ENCODE data around the gene ZFR.
A peak's percentile ranks its signal among the peaks of the same experiment; 100 is the strongest.
"Not testable (repeated sequence)": the region's sequence is repeated elsewhere in the genome, so short reads cannot be mapped to it uniquely, and the experiment has no call there.

The ZFR gene

DNA sequence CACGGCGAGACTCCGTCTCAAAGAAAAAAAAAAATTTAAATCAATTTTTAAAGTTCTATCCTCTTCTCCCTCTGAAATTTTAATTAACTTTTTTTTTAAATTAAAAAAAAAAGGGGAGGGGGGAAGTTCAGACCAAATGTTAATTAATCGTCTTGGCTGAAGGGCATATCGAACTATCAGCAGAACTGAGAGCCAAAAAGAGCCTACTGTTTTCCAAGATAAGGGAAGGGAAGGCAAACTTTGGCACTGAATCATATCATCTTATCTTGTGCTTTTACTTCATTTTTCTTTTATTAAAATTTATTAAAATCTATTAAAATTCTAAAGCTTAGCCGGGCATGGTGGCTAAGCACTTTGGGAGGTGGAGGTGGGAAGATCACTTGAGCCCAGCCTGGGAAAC is 85.9 kb downstream of the ZFR start:
- no peak for DNase-seq (ENCODE audit: low read depth)

DNA sequence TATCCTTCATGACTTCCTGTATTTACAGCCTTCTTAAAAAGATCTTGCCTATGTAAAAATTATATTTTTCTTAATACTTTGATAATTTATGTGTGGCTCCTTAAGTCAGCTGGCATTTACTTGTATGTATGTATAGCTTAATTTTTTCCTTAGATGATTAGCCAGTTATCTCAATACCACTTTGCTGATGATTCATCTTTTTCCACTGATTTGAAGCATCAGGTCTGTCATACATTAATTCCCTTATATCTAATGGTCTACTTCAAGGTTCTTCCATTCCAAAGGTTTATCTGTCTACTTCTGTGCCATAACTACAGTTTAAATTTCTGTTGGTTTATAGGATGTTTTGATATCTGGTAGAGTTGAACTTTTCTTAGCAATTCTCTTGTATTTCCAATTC is 86.9 kb downstream of the ZFR start:
- no peak for DNase-seq (ENCODE audit: low read depth)

DNA sequence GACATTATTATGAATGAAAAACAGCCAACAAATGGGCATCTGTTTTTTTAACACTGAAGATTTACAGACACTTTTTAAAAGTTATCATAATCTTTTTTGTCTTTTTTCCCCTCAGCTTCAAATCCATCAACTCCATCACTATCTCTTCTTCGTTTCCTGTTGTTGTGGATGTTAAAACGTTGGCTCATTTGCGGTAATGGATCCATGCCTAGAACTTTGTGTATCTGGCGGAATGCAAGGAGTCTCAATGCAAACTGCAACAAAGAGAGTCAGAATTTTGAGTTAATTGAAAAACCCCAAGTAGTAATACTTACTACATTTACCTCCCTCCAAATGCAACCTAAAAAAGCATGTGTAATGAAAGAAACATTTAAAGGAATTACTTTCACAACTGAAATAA is 88.9 kb downstream of the ZFR start:
- no peak for DNase-seq (ENCODE audit: low read depth)

DNA sequence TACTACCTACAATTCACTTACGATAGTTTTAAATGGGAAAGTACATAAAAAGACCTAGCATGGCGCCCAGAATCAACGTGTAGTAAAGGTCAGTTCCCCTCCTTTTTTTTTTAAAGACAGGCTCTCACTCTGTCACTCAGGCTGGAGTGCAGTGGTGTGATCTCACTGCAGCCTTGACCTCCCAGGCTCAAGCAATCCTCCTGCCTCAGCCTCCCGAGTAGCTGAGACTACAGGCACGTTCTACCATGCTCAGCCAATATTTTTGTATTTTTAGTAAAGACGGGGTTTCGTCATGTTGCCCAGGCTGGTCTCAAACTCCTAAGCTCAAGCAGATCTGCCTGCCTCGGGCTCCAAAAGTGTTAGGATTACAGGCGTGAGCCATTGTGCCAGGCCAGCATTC is 91.1 kb downstream of the ZFR start:
- DNase-seq (ENCODE audit: low read depth): no peak

DNA sequence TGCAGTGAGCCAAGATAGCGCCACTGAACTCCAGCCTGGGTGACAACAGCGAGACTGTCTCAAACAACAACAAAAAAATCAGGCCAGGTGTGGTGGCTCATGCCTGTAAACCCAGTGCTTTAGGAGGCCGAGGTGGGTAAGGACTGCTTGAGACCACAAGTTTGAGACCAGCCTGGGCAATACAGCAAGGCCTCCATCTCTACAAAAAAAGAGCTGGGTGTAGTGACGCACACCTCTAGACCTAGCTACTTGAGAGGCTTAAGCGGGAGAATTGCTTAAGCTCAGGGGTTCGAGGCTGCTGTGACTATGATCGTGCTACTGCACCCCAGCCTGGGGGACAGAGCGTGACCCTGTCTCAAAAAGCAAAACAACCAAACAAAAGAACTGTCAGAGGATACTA is 91.9 kb downstream of the ZFR start:
- DNase-seq (ENCODE audit: low read depth): no peak

DNA sequence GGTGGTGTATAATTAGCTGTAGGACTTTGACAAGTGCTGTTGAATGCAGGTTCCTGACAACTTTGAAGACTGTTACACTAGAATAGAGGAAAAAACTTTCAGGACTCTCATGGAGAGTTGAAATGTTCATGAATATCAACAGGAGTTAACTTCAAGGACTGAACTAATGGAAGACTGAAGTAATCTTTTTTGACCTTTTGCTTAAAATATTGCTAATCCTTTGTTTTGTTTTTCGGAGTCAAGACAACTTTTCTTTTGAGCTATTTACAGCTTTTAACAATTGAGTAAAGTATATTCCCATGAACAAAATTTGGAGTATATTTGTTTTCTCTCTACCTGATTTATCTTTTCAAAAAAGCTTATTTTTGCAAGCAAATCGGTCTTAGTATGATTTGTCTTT is 97.7 kb downstream of the ZFR start:
- no peak for DNase-seq (ENCODE audit: low read depth)

DNA sequence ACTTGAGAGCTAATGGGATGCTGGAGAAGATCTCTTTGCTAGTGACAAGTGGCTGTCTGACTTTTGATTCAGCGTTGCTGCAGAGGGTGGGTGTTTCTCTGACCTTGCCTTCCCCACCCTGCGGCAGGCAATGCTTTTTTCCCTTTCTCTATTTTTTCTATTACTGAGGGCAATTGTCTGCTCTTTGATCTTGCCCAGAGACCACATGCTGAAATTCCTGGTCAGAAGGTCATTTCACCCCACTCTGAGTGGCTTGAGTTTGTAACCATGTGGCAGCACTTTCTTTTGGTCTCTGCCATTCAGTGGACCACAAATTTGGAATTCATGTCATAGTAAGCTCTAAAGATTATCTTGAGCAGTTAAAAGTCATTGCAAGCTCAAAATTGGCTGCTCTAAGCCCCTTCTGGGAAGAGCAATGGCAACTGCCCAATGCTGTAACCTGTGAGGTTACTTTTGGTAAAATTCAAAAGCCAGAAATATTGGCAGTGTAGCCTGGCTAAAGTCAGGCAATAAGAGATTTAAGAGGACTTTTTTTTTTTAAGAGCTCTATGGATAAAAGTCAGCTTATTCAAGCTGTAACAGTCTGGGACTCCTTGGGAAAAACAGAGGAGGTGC is 101.4 kb downstream of the ZFR start:
- no peak for DNase-seq (ENCODE audit: low read depth)

DNA sequence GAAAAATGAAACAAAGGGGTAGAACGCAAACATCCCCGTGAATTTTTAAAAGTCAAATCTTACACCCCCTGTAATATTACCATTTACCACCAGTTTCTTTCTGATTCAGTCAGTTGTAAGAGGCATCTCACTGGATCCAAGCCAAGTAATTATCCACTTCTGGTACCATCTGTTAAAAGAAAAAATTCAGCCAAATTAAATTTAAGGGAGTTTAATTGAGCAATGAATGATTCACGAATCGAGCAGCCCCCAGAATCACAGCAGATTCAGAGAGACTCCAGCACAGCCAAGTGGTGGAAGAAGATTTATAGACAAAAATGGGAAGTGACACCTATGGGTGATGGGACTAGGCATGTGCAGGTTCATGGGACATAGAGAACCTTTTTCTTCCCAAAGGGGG is 101.9 kb downstream of the ZFR start:
- no peak for DNase-seq (ENCODE audit: low read depth)

DNA sequence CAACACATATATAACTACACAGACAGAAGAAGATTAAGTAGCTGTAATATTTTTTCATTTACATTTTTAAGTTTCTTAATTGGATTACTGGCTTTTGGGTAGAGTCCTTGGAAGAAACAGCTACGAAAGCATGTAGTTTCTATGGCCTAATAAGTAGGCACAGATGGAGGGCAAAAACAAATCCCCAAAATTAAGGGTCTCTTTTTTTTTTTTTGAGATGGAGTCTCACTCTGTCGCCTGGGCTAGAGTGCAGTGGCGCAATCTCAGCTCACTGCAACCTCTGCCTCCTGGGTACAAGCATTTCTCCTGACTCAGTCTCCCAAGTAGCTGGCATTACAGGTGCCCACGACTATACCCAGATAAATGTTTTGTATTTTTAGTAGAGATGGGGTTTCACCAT is 104.7 kb downstream of the ZFR start:
- DNase-seq (ENCODE audit: low read depth): no peak

DNA sequence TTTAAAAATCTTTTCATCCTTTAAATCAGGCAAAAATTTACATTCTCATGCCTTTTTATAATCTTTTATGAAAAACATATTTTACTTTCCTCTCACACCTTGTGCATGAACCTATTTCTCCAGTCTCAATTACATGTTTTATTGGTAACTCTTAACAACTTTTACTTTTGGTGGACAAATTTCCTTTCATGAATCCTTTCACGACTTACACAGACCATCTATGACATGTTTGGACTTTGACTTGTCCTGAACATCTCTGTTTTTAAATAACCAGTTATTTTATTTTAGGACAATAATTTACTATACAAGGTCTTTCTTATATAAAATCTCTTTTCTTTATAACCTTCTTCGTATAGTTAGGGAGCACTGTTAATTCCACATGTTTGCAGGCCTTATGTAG is 105.3 kb downstream of the ZFR start:
- no peak for DNase-seq (ENCODE audit: low read depth)

DNA sequence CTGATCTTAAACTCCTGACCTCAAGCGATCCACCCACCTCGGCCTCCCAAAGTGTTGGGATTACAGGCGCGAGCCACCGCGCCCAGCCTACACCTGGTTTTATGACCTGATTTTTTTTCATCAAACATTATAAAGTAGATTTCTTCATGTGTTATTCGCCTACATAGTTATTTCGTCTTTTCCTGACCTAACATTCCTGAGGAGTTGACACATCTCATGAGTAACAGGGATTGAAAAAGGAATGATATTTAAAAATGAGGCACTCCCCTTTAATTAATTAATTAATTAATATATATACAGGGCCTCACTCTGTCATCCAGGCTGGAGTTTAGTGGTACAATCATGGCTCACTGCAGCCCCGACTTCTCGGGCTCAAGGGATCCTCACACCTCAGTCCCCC is 111.6 kb downstream of the ZFR start:
- no peak for DNase-seq (ENCODE audit: low read depth)

DNA sequence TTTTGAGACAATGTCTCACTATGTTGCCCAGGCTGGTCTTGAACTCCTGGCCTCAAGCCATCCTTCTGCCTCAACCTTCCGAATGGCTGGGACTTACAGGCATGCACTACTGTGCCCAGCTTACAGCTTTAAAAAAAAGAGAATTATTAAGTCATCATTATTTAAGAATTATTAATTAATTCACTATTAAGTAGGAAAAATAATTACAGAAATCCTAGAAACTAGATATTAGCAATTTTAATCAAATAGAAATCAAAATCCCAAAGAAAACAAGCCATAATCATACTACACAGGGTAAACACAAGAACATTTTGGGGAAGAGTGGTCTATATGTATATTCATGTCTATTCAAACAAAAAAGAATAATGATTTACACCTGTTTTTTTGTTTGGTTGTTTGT is 112.2 kb downstream of the ZFR start:
- DNase-seq (ENCODE audit: low read depth): no peak

DNA sequence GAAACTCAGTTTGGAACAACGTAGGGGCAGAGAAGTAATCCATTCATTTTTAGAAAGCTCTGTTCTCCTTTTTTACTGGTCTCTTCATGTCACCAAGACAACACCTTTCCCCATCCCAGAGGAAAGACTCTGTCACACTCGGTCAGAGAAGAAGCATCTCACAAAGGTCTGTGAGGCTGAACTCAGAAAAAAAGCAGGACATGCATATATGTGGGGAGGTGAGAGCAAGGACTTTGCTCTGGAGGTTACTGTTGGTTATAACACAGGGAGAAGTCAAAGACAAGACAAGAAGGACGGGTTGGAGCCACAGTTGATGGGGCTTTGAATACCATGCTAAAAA is 112.6 kb downstream of the ZFR start:
- no peak for DNase-seq (ENCODE audit: low read depth)

DNA sequence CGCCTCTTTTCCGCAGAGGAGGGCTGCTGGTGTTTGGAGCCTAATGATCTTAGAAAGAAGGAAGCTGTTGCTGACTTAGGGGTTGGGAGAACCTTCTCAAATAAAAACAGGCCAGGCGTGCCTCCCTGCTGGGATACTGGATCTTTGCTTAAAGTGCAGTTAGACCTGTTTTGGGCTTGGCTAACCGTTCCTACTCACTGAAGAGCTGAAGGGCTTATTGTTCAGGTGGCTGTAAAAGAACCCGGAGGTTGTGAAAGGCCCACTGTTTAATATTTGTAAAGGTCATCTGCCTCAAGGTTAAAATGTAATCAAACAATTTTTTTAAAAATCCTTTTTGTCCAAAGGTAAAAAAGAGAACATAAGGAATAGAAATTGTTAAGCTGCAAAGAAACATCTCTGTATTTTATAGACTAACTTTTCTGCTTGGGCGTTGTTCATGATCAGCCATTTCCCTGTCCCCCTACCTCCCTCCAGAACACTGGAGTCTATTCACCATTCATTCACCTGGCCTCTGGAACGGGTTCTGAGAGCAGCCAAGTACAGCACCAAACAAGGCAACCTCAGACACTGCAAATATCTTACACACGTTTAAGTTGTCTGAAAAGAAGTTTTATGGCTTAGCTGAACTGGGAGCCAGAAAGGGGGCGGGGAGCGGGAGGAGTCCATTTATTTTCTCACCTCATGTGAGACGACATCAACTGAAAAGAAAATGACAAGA is 113.2 kb downstream of the ZFR start:
- DNase-seq (ENCODE audit: low read depth): no peak

DNA sequence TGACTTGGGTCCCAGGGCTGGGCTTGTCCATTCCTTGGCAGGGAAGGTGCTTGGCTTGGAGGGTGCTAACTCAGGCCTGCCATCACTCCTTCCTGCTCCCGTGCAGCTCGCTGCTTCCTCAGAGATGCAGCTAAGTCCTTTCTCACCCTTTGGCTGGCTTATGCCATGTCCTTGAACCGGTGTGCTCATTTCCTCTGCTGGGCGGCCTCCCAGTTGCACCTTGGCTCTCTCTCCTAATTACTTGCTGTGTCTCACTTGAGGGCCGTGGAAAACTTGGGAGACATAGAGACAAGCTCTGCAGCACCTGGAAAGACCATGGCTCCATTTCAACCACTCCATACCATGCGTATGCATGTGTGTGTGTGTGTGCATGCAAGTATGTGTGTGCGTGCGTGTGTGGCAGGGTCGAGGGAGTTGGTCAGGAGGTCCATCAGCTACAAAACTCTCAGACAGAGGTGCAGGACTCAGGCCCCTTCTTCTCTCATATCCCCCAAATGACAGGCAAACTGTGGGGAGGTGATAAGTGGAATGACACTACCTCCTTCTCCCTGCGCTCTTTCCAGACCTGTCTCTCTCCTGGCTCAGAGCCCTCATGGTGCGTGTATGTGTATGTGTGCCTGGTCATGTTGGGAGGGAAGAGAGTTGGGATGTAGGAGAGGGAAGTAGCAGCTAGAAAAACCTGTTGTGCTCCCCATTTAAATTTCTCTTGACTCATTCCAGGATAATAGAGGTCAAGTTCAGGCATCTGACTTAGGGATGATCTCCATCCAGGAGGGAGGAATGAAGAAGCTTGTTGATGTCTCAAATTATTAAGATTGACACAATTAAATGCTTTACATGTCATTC is 114.2 kb downstream of the ZFR start:
- DNase-seq (ENCODE audit: low read depth): no peak

DNA sequence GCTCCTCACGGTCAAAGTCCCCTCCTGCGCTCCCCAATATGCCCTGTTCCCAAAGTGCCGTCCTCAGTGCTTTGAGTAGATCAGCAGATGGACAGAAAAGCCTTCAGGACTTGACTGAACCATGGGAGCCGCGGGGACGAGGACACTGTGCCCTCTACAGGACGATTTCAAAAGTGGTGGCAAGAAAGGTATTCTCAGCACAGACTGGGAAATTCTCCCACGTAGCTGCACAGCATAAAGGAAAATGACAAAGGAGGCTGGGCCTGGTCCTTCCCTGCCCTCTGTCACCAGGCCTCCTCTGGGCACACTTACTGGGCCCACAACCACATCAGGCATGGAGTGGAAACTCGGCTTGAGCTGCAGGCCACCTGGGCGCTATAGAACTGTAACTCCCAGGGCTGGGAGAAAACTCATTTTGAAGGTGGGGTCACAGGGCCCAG is 115.1 kb downstream of the ZFR start:
- peak; percentile 57 for DNase-seq (ENCODE audit: low read depth)

DNA sequence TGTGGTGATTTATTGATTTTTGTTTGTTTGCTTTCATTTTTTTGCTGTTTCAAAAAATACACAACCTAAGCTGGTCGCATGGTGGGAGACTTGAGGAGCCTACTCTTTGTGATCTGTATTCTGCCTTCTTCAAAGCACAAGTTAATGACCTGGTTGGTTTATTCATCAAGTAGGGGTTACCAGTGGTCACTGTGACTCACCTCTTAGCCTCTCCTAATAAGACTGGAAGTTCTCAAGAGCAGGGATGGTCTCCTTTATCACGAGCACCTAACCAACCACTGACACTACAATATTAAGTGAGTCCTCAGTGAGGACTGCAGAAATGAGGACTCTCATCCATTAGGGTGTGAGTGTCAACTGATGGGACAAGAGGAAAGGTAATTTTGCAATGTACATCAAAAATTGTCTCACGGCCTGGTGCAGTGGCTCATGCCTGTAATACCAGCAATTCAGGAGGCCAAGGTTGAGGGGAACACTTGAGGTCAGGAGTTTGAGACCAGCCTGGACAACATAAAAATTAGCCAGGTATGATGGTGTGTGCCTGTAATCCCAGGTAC is 118.2 kb downstream of the ZFR start:
- no peak for DNase-seq (ENCODE audit: low read depth)

DNA sequence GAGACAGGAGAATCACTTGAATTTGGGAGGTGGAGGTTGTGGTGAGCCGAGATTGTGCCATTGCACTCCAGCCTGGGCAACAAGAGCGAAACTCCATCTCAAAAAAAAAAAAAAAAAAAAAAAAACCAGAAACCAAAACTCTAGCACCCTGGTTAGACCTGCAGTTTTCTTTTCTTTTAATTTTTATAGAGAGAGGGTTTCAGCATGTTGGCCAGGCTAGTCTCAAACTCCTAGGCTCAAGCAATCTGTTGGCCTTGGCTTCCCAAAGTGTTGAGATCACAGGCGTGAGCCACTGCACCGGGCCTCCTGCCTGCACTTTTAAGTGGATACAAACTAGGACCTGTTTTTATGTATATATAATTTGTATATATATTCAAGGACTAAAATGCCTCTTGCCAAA is 118.9 kb downstream of the ZFR start:
- DNase-seq (ENCODE audit: low read depth): no peak

DNA sequence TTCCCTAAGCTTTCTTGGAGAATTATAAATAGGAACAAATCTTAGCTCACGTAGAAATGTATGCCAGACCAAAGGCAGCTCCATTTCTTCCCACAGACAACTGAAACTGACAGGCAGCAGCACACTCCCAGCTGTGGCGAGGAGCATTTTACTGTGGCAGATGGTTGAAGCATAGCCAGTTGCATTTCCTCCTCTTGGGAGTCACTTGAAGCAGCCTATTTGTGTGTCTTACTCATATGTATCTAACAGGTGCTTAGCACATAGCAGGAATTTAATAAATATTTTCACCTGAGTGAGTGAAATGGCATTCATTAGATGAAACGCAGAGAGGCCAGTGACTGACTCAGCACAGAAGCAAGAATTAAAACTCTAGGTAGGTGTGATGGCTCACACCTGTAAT is 119.5 kb downstream of the ZFR start:
- DNase-seq (ENCODE audit: low read depth): no peak

DNA sequence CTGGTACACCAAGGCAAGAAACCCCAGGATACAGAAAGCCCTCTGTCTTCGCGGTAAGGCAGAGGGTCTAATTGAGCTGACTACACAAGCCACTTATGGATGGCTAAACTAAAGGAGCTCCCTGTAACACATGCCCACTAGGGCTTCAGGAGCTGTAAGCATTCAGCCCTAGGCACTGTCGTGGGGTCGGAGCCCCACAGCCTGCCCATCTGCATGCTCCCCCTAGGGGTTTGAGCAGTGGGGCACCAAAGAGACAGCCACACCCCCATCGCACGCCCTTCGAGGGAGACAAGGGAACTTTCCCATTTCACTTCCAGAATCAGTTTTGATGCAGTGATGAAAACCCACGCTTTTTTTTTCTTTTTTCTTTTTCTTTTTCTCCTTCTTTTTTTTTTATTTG is 120.8 kb downstream of the ZFR start:
- DNase-seq (ENCODE audit: low read depth): no peak

DNA sequence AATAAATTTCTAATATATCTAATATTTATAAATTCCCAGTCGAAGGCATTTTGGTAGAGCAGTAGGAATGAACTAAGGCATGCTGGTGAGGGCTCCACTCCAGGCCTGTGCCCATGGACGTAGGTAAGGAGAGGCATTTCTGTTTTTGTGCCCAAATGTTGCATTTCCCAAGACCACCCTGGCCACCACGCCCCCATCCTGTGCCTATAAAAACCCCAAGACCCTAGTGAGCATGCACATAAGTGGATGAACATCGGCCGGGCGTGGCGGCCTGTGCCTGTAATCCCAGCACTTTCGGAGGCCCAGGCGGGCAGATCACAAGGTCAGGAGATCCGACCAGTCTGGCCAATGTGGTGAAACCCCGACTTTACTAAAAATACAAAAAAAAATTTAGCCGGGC is 121.7 kb downstream of the ZFR start:
- no peak for DNase-seq (ENCODE audit: low read depth)

DNA sequence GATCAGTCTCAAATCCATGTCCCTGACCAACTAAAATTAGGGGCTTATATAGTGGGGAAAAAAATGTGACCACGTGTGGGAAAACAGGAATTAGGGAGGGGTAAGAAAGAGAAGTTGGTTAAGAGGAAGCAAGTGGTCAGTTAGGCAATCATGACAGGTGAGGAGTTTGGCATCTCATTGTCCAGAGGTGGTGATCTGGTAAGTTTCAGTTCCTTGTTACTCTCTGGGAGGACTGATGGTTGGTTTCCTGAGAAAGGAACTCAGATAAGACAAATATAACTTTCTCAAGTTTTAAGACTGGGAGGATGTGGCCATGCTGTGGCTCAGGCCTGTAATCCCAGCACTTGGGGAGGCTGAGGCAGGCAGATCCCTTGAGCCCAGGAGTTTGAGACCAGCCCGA is 122.8 kb downstream of the ZFR start:
- DNase-seq (ENCODE audit: low read depth): not testable (repeated sequence)

DNA sequence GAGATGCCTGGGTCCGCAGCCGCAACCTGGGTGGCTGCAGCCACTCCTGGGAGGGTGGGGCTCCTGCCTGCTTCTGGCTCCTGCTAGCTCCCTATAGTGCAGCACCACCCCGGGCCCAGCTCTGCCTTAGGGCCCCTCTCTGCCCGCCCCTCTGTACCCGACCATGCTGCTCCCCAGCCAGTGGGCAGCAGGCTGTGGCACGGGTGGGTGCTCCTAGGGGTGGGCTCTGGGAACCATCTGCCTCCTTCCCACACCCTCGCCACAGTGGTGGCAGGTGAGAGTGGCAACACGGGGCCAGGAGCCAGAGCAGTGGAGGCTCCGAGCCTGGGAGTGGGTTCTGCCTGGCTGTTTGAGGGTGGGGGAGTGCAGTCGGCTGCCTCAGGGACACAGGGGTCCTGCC is 124.0 kb downstream of the ZFR start:
- no peak for DNase-seq (ENCODE audit: low read depth)

Measured in fibroblast of gingiva (primary cell).